Measurements from ENCODE around the gene GPR162.
"Not testable (repeated sequence)": the region's sequence is repeated elsewhere in the genome, so short reads cannot be mapped to it uniquely, and the experiment has no call there.

- TF ChIP-seq POLR2A (IDR thresholded peaks at IDR 0.05); CTCF (IDR thresholded peaks at IDR 0.05 in 8 of 11, conservative IDR thresholded peaks at IDR 0.05 in 3 of 11); POLR2AphosphoS5 (IDR thresholded peaks at IDR 0.05): not testable (repeated sequence)
Observed at GRCh38 chr12:6874015-6874368, 52.4 kb downstream of the GPR162 start.
